ENCODE data around the gene CBARP. TPM values are rescaled to one million over a fixed set of nuclear protein-coding genes. Genes with fewer than 3 reads are reported as not detected.

Gene CBARP
- total and polyA plus RNA-seq, 2 of the 13 experiments (the other 11 are each of a cell fraction or from before 2014, with no cell fraction given), result 1.2 to 1.4 TPM

- TF ChIP-seq TFDP2 (CRISPR knock-in tag; IDR thresholded peaks at IDR 0.05), result peak; percentile 94
- no peak for TF ChIP-seq ZNF331 (CRISPR knock-in tag; IDR thresholded peaks at IDR 0.05)
- no peak for TF ChIP-seq PLRG1 (conservative IDR thresholded peaks at IDR 0.05)
- TF ChIP-seq GLMP (CRISPR knock-in tag; IDR thresholded peaks at IDR 0.05; ENCODE audit: borderline replicate concordance), result no peak
- no peak for TF ChIP-seq SAFB2 (CRISPR knock-in tag; IDR thresholded peaks at IDR 0.05; ENCODE audit: borderline replicate concordance, low read depth)
- no peak for TF ChIP-seq NR1H2 (CRISPR knock-in tag; IDR thresholded peaks at IDR 0.05; ENCODE audit: borderline replicate concordance, low read depth)
- TF ChIP-seq ZNF770 (CRISPR knock-in tag; IDR thresholded peaks at IDR 0.05), result no peak
- TF ChIP-seq ATF5 (CRISPR knock-in tag; IDR thresholded peaks at IDR 0.05; ENCODE audit: low read depth), result no peak
- no peak; the same call in 1 of the 2 replicates for TF ChIP-seq CERS6 (CRISPR knock-in tag; IDR thresholded peaks at IDR 0.05)
- no peak for TF ChIP-seq ZNF652 (CRISPR knock-in tag; IDR thresholded peaks at IDR 0.05; ENCODE audit: borderline replicate concordance, low read depth)
- TF ChIP-seq PRMT3 (CRISPR knock-in tag; IDR thresholded peaks at IDR 0.05; ENCODE audit: borderline replicate concordance, low read depth), result no peak
- no peak for TF ChIP-seq SETDB1 (CRISPR knock-in tag; IDR thresholded peaks at IDR 0.05; ENCODE audit: borderline replicate concordance)
- peak in 1 of 2 experiments; percentile 38; a peak in 2 of 4 replicates for TF ChIP-seq HMGXB4 (CRISPR knock-in tag; IDR thresholded peaks at IDR 0.05; ENCODE audit: borderline replicate concordance in 1 of 2, low read depth in 1 of 2)
- no peak for TF ChIP-seq KDM3A (CRISPR knock-in tag; IDR thresholded peaks at IDR 0.05; ENCODE audit: low read depth)
- TF ChIP-seq TERF1 (CRISPR knock-in tag; IDR thresholded peaks at IDR 0.05), result 0 out of 2 replicates have a peak, but pooled peaks have one; percentile 61
- TF ChIP-seq ATF7 (IDR thresholded peaks at IDR 0.05), result no peak
- TF ChIP-seq ATF7 (CRISPR knock-in tag; IDR thresholded peaks at IDR 0.05), result peak; percentile 3; the same call in 1 of the 2 replicates
- TF ChIP-seq FOXO1 (CRISPR knock-in tag; IDR thresholded peaks at IDR 0.05), result no peak
- no peak for TF ChIP-seq ZNF432 (CRISPR knock-in tag; IDR thresholded peaks at IDR 0.05; ENCODE audit: borderline replicate concordance)
Measured at GRCh38 chr19:1269478-1270212, 31.8 kb upstream of the CBARP start (continued).
